GM06990 (cell line): ENCODE measurements around the gene DLG2.

Experiments used
- DNase-seq: peaks from one replicate; pipeline ENCODE4 v3.0.0-alpha.2; 2011; ENCODE audit not compliant: insufficient read length; ENCODE audit errors: extremely low read depth
- H3K27me3 ChIP-seq: replicated peaks from 2 replicates; pipeline ENCODE4 v1.6.0; 2011; ENCODE audit warnings: low read length; ENCODE audit not compliant: control insufficient read depth, insufficient read depth
- H3K36me3 ChIP-seq: 2 replicates; pipeline ENCODE4 v1.5.1; 2011; ENCODE audit warnings: low read length; ENCODE audit not compliant: control insufficient read depth, insufficient read depth
- H3K4me3 ChIP-seq: replicated peaks from 2 replicates; pipeline ENCODE4 v1.5.1; 2011; ENCODE audit warnings: low read depth, mild to moderate bottlenecking, control low read depth, low read length
- CTCF ChIP-seq: IDR thresholded peaks from 2 replicates; pipeline ENCODE4 v1.5.1; 2011; ENCODE audit warnings: low read length, control low read depth, mild to moderate bottlenecking, inconsistent platforms; ENCODE audit not compliant: insufficient read depth, poor library complexity, severe bottlenecking

DLG2 gene

GRCh38 chr11:84962018-84962417 is 665.1 kb downstream of the DLG2 start:
- Histone ChIP-seq H3K27me3 (no peaks in the 10 kb centered on the region), H3K4me3 (no peak overlapping the region), H3K36me3 (no peaks in the 10 kb centered on the region)
- no peak for DNase-seq
- no peak for TF ChIP-seq CTCF

GRCh38 chr11:84958295-84958694 is 668.8 kb downstream of the DLG2 start:
- H3K36me3 ChIP-seq: no peaks in the 10 kb centered on the region
- no peak for TF ChIP-seq CTCF
- DNase-seq: no peak
- H3K27me3 ChIP-seq: no peaks in the 10 kb centered on the region
- H3K4me3 ChIP-seq: no peak overlapping the region

- no peaks in the 10 kb centered on the region for H3K36me3 ChIP-seq
- DNase-seq: no peak
- TF ChIP-seq CTCF: no peak
- H3K27me3 ChIP-seq: no peaks in the 10 kb centered on the region; the same call in 1 of the 2 replicates
- H3K4me3 ChIP-seq: no peak overlapping the region
Observed at GRCh38 chr11:84950569-84951270, 676.4 kb downstream of the DLG2 start.

GRCh38 chr11:84947970-84948580 is 679.1 kb downstream of the DLG2 start:
- Histone ChIP-seq H3K27me3 (no peaks in the 10 kb centered on the region; the same call in 1 of the 2 replicates), H3K4me3 (no peak overlapping the region), H3K36me3 (no peaks in the 10 kb centered on the region)
- no peak for DNase-seq
- TF ChIP-seq CTCF: no peak

GRCh38 chr11:84947070-84947469 is 680.1 kb downstream of the DLG2 start:
- Histone ChIP-seq H3K36me3 (no peaks in the 10 kb centered on the region), H3K4me3 (no peak overlapping the region), H3K27me3 (no peaks in the 10 kb centered on the region; the same call in 1 of the 2 replicates)
- TF ChIP-seq CTCF: no peak
- DNase-seq: no peak

- DNase-seq: no peak
- H3K27me3 ChIP-seq: no peaks in the 10 kb centered on the region
- H3K4me3 ChIP-seq: no peak overlapping the region
- no peaks in the 10 kb centered on the region for H3K36me3 ChIP-seq
- no peak for TF ChIP-seq CTCF
Observed at GRCh38 chr11:84930863-84931262, 696.3 kb downstream of the DLG2 start.
